ENCODE results near the gene KIFAP3.

The KIFAP3 gene

DNA sequence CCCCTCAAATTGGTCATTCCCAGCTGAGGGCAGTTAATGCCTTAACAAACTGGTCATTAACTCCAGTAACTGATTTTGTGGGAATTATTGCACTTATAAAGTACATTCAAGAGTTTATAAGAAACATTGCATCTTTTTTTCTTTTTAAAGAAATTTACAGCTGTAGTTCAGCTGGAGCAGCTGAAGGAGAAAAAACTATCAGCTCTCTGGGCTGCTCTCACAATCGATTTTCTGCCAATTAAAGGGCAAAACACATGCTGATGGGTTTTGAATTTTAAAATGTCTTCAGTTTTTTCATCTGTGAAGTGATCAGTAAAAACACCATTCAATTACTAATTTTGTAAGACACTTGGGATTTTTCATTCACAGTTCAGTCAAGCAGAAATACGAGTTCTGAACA lies 74.7 kb downstream of the KIFAP3 start:
- no peak overlapping the region for H2AFZ ChIP-seq (ENCODE audit: low read depth, low read length)
- H3K4me1 ChIP-seq (ENCODE audit: insufficient read depth, low read length): no peaks in the 10 kb centered on the region
- H3K4me3 ChIP-seq (ENCODE audit: low read length): no peak overlapping the region
- H3K9me3 ChIP-seq (ENCODE audit: low read length): no peaks in the 10 kb centered on the region
- no peaks in the 10 kb centered on the region for H3K27me3 ChIP-seq (ENCODE audit: insufficient read depth, low read length)
- H3K36me3 ChIP-seq (ENCODE audit: insufficient read depth, low read length): no peaks in the 10 kb centered on the region

GRCh38 chr1:169999331-169999741 lies 75.2 kb downstream of the KIFAP3 start:
- no peak overlapping the region for H3K4me3 ChIP-seq (ENCODE audit: low read length)
- H3K36me3 ChIP-seq (ENCODE audit: insufficient read depth, low read length): no peaks in the 10 kb centered on the region
- H3K4me1 ChIP-seq (ENCODE audit: insufficient read depth, low read length): no peaks in the 10 kb centered on the region
- no peaks in the 10 kb centered on the region for H3K27me3 ChIP-seq (ENCODE audit: insufficient read depth, low read length)
- H2AFZ ChIP-seq (ENCODE audit: low read depth, low read length): no peak overlapping the region
- H3K9me3 ChIP-seq (ENCODE audit: low read length): no peaks in the 10 kb centered on the region

- Histone ChIP-seq H3K4me1 (ENCODE audit: insufficient read depth, low read length) (no peaks in the 10 kb centered on the region), H2AFZ (ENCODE audit: low read depth, low read length) (no peak overlapping the region), H3K9me3 (ENCODE audit: low read length) (no peaks in the 10 kb centered on the region), H3K4me3 (ENCODE audit: low read length) (no peak overlapping the region), H3K36me3 (ENCODE audit: insufficient read depth, low read length) (no peaks in the 10 kb centered on the region), H3K27me3 (ENCODE audit: insufficient read depth, low read length) (no peaks in the 10 kb centered on the region)
Observed at GRCh38 chr1:169995993-169996392, 78.5 kb downstream of the KIFAP3 start.

DNA sequence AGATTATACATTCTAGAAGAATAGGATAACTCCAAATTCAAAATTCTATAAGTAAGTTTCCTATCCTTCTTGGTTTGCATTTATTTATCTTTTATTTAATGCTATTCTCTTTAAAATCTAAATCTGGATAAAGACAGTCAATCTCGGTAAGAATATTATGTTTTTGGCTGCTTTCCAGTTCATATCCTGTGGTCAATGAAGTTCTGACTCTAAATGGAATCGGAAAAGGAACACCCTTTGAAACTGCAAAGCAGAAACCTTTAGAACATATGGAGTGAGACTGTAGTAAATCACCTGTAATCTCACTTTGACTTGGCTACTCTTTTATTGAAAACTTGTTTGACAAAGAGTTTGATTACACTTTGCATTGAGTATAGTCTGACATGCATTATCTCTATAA lies 85.2 kb downstream of the KIFAP3 start:
- no peaks in the 10 kb centered on the region for H3K4me1 ChIP-seq (ENCODE audit: insufficient read depth, low read length)
- H3K36me3 ChIP-seq (ENCODE audit: insufficient read depth, low read length): no peaks in the 10 kb centered on the region
- H3K9me3 ChIP-seq (ENCODE audit: low read length): no peaks in the 10 kb centered on the region
- no peak overlapping the region for H2AFZ ChIP-seq (ENCODE audit: low read depth, low read length)
- no peak overlapping the region for H3K4me3 ChIP-seq (ENCODE audit: low read length)
- H3K27me3 ChIP-seq (ENCODE audit: insufficient read depth, low read length): no peaks in the 10 kb centered on the region

GRCh38 chr1:169985757-169986156 lies 88.7 kb downstream of the KIFAP3 start:
- H2AFZ ChIP-seq (ENCODE audit: low read depth, low read length): no peak overlapping the region
- H3K36me3 ChIP-seq (ENCODE audit: insufficient read depth, low read length): no peaks in the 10 kb centered on the region
- no peaks in the 10 kb centered on the region for H3K4me1 ChIP-seq (ENCODE audit: insufficient read depth, low read length)
- no peaks in the 10 kb centered on the region for H3K27me3 ChIP-seq (ENCODE audit: insufficient read depth, low read length)
- no peak overlapping the region for H3K4me3 ChIP-seq (ENCODE audit: low read length)
- H3K9me3 ChIP-seq (ENCODE audit: low read length): no peaks in the 10 kb centered on the region

- H2AFZ ChIP-seq (ENCODE audit: low read depth, low read length): no peak overlapping the region
- no peak overlapping the region for H3K4me3 ChIP-seq (ENCODE audit: low read length)
- no peaks in the 10 kb centered on the region for H3K36me3 ChIP-seq (ENCODE audit: insufficient read depth, low read length)
- no peaks in the 10 kb centered on the region for H3K27me3 ChIP-seq (ENCODE audit: insufficient read depth, low read length)
- no peaks in the 10 kb centered on the region for H3K9me3 ChIP-seq (ENCODE audit: low read length)
- no peaks in the 10 kb centered on the region for H3K4me1 ChIP-seq (ENCODE audit: insufficient read depth, low read length)
Observed at GRCh38 chr1:169974067-169974466, 100.4 kb downstream of the KIFAP3 start.

- no peaks in the 10 kb centered on the region for H3K36me3 ChIP-seq (ENCODE audit: insufficient read depth, low read length)
- H3K9me3 ChIP-seq (ENCODE audit: low read length): no peaks in the 10 kb centered on the region
- no peaks in the 10 kb centered on the region for H3K27me3 ChIP-seq (ENCODE audit: insufficient read depth, low read length)
- no peak overlapping the region for H3K4me3 ChIP-seq (ENCODE audit: low read length)
- H2AFZ ChIP-seq (ENCODE audit: low read depth, low read length): no peak overlapping the region
- H3K4me1 ChIP-seq (ENCODE audit: insufficient read depth, low read length): no peaks in the 10 kb centered on the region
Observed at GRCh38 chr1:169970114-169970513, 104.4 kb downstream of the KIFAP3 start.

GRCh38 chr1:169968174-169968573 lies 106.3 kb downstream of the KIFAP3 start:
- H3K4me1 ChIP-seq (ENCODE audit: insufficient read depth, low read length): no peaks in the 10 kb centered on the region
- no peak overlapping the region for H2AFZ ChIP-seq (ENCODE audit: low read depth, low read length)
- no peaks in the 10 kb centered on the region for H3K27me3 ChIP-seq (ENCODE audit: insufficient read depth, low read length)
- no peaks in the 10 kb centered on the region for H3K9me3 ChIP-seq (ENCODE audit: low read length)
- H3K4me3 ChIP-seq (ENCODE audit: low read length): no peak overlapping the region
- H3K36me3 ChIP-seq (ENCODE audit: insufficient read depth, low read length): no peaks in the 10 kb centered on the region

DNA sequence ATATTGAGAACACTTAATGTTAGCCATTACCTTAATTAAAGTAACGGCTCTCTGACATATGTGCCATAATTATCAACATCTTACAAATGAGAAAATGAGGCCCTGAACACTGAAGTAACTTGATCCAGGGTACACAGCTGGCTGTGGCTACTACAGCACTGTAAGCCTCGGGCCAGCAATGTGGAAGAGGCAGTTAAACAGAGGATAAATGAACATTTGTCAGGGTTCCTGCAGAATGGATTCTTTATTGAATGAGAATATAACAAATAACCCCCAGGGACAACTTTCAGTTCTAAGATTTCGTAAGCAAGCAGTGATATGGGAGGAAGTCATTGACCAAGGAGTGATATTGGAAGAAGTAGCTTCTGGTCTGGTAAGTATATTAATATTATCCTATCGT lies 110.3 kb downstream of the KIFAP3 start:
- no peaks in the 10 kb centered on the region for H3K36me3 ChIP-seq (ENCODE audit: insufficient read depth, low read length)
- no peak overlapping the region for H3K4me3 ChIP-seq (ENCODE audit: low read length)
- H3K9me3 ChIP-seq (ENCODE audit: low read length): no peaks in the 10 kb centered on the region
- no peaks in the 10 kb centered on the region for H3K27me3 ChIP-seq (ENCODE audit: insufficient read depth, low read length)
- H3K4me1 ChIP-seq (ENCODE audit: insufficient read depth, low read length): no peaks in the 10 kb centered on the region
- no peak overlapping the region for H2AFZ ChIP-seq (ENCODE audit: low read depth, low read length)

GRCh38 chr1:169959686-169960085 lies 114.8 kb downstream of the KIFAP3 start:
- Histone ChIP-seq H3K27me3 (ENCODE audit: insufficient read depth, low read length) (no peaks in the 10 kb centered on the region), H3K36me3 (ENCODE audit: insufficient read depth, low read length) (no peaks in the 10 kb centered on the region), H3K4me1 (ENCODE audit: insufficient read depth, low read length) (no peaks in the 10 kb centered on the region), H3K4me3 (ENCODE audit: low read length) (no peak overlapping the region), H3K9me3 (ENCODE audit: low read length) (no peaks in the 10 kb centered on the region), H2AFZ (ENCODE audit: low read depth, low read length) (no peak overlapping the region)

DNA sequence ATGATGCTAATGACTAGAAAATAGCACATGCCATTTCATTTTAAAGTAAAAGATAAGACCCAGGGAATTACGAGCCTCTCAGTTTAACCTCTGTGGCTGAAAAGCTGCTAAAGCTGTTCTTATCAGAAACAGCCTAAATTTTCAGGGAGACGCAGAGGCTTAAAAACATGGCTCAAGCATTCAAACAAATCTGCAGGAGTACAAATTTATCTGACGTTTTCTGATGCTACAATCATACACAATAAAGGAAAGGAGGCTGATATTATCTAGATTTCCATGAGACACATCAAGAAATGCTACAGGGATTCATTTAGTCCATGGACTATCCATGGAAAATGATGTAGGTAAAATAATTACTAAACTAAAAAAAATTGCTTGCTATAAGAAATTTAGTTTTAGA lies 115.5 kb downstream of the KIFAP3 start:
- no peaks in the 10 kb centered on the region for H3K9me3 ChIP-seq (ENCODE audit: low read length)
- H3K4me3 ChIP-seq (ENCODE audit: low read length): no peak overlapping the region
- no peak overlapping the region for H2AFZ ChIP-seq (ENCODE audit: low read depth, low read length)
- no peaks in the 10 kb centered on the region for H3K27me3 ChIP-seq (ENCODE audit: insufficient read depth, low read length)
- no peaks in the 10 kb centered on the region for H3K4me1 ChIP-seq (ENCODE audit: insufficient read depth, low read length)
- no peaks in the 10 kb centered on the region for H3K36me3 ChIP-seq (ENCODE audit: insufficient read depth, low read length)

GRCh38 chr1:169957884-169958283 lies 116.6 kb downstream of the KIFAP3 start:
- Histone ChIP-seq H3K9me3 (ENCODE audit: low read length) (no peaks in the 10 kb centered on the region), H3K4me3 (ENCODE audit: low read length) (no peak overlapping the region), H2AFZ (ENCODE audit: low read depth, low read length) (no peak overlapping the region), H3K36me3 (ENCODE audit: insufficient read depth, low read length) (no peaks in the 10 kb centered on the region), H3K4me1 (ENCODE audit: insufficient read depth, low read length) (no peaks in the 10 kb centered on the region), H3K27me3 (ENCODE audit: insufficient read depth, low read length) (no peaks in the 10 kb centered on the region)

DNA sequence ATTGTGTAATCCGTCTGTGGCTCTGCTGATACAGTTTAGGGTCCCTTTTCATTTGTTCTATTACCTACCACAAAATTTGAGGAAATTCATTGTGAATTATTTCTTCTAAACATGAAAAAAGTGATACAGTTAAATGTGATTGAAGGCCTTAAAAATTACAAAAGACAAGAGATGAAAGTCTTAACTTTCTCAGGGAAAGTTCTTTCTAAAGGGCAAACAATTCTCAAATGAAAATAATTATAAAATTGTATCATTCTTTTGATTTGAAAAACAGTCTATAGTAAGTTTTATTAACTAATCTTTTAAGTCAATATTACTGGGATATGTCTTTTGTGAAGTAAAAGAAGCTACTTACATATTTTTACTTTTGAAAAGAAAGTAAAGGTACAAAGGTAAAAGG lies 123.4 kb downstream of the KIFAP3 start:
- H2AFZ ChIP-seq (ENCODE audit: low read depth, low read length): no peak overlapping the region
- no peaks in the 10 kb centered on the region for H3K27me3 ChIP-seq (ENCODE audit: insufficient read depth, low read length)
- H3K9me3 ChIP-seq (ENCODE audit: low read length): no peaks in the 10 kb centered on the region
- H3K4me1 ChIP-seq (ENCODE audit: insufficient read depth, low read length): no peaks in the 10 kb centered on the region
- no peak overlapping the region for H3K4me3 ChIP-seq (ENCODE audit: low read length)
- H3K36me3 ChIP-seq (ENCODE audit: insufficient read depth, low read length): no peaks in the 10 kb centered on the region

GRCh38 chr1:169949139-169949538 lies 125.4 kb downstream of the KIFAP3 start:
- Histone ChIP-seq H3K27me3 (ENCODE audit: insufficient read depth, low read length) (no peaks in the 10 kb centered on the region), H3K4me3 (ENCODE audit: low read length) (no peak overlapping the region), H3K4me1 (ENCODE audit: insufficient read depth, low read length) (no peaks in the 10 kb centered on the region), H3K9me3 (ENCODE audit: low read length) (no peaks in the 10 kb centered on the region), H3K36me3 (ENCODE audit: insufficient read depth, low read length) (no peaks in the 10 kb centered on the region), H2AFZ (ENCODE audit: low read depth, low read length) (no peak overlapping the region)
